Activated CD8-positive, alpha-beta T cell treated with anti-CD3 and anti-CD28 coated beads, Interleukin-2, amount 10 ng/mL, durations not matched to agents 7 days and 5 days (primary cell): Measurements from ENCODE around the gene TRANK1. TPM values are rescaled to one million over a fixed set of nuclear protein-coding genes. Genes with fewer than 3 reads are reported as not detected.

Experiments
- ATAC-seq: fragments of 150-1000 bp; cut with Tn5 transposase; one replicate; pipeline ENCODE4 v1.10.0; 2021; ENCODE audit warnings: moderate library complexity
- CTCF ChIA-PET: fragments of 350-600 bp; sonication (Branson Sonifier 250); formaldehyde crosslinking; loops from one replicate; lab custom pipeline; 2021; ENCODE audit warnings: antibody characterized with exemption; lab: Charles Lee
- POLR2A ChIA-PET: fragments of 350-600 bp; sonication (Branson Sonifier 250); formaldehyde crosslinking; loops from one replicate; lab custom pipeline; 2021; ENCODE audit warnings: antibody characterized with exemption; lab: Charles Lee
- DNase-seq: peaks from one replicate; pipeline ENCODE4 v3.0.0-alpha.2; 2020
- H3K27ac Mint-ChIP-seq: one replicate; pipeline ENCODE4 v1.8.0; 2021; ENCODE audit warnings: mild to moderate bottlenecking, mixed read lengths
- H3K27me3 Mint-ChIP-seq: one replicate; pipeline ENCODE4 v1.8.0; 2021; ENCODE audit warnings: low read depth, mixed read lengths
- H3K36me3 Mint-ChIP-seq: one replicate; pipeline ENCODE4 v1.8.0; 2021; ENCODE audit warnings: low read depth, mixed read lengths
- H3K4me1 Mint-ChIP-seq: one replicate; pipeline ENCODE4 v1.8.0; 2021; ENCODE audit warnings: low read depth, mixed read lengths
- H3K4me3 Mint-ChIP-seq: one replicate; pipeline ENCODE4 v1.8.0; 2021; ENCODE audit warnings: mild to moderate bottlenecking, mixed read lengths
- H3K9me3 Mint-ChIP-seq: one replicate; pipeline ENCODE4 v1.8.0; 2022; ENCODE audit warnings: mixed read lengths; ENCODE audit not compliant: insufficient read depth
- total RNA-seq, 2 experiments: library from RNA; stranded (reverse); gene quantifications; one replicate each; pipeline ENCODE4 v1.2.3, GENCODE V29; 2021

Gene TRANK1
- total RNA-seq, 2 experiments from 2014 or later = 49.3 to 52.3 TPM

DNA sequence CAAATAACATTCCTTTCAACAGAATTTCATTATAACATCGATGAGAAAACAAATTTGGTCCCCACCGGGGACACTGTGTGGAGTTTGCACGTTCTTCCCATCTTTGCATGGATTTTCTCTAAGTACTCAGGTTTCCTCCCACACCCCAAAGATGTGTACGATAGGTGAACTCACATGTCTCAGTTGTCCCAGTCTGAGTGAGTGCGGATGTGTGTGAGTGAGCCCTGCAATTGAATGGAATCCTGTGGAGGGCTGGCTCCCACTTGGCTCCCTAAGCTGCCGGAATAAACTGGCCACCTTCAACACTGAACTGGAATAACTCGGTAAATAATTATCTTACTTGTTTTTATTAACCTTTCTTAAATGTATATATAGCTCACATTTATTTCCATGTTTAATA, 77.0 kb downstream of the TRANK1 start:
- Mint-ChIP-seq H3K27me3 (no peaks in the 10 kb centered on the region), H3K4me3 (no peak overlapping the region), H3K27ac (no peak overlapping the region), H3K4me1 (peaks cover 9% of the 10 kb centered on the region), H3K36me3 (peaks cover 31% of the 10 kb centered on the region), H3K9me3 (no peaks in the 10 kb centered on the region)
- DNase-seq (no peak), ATAC-seq (no peak)
- POLR2A ChIA-PET = no interaction called here
- CTCF ChIA-PET = interaction anchor here (1.1 to 3.9 kb wide), 16 partner anchors 9 to 141 kb away, joined by 3 to 44 read pairs (median 6); no protein-coding TSS in a partner anchor

DNA sequence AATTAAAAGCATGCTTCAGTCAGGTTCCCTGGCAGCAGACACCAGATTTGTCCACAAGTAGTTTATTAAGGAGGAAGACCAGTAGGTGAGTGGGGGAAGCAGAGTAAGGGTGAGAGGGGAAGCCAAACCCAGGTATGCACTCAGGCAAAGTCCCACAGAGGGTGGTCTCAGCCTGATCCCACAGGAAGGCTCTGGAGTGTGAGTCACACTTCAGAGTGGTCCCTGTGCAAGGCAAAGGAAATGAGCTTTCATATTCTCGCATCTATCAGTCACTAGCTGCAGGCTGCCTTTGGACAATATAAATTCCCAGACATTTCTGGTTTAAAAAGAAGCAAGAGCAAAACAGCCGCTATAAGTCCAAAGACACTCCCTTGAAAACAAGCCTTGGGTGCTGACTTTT, 78.5 kb downstream of the TRANK1 start:
- Mint-ChIP-seq H3K36me3 (peaks cover 33% of the 10 kb centered on the region), H3K27ac (no peak overlapping the region), H3K4me3 (no peak overlapping the region), H3K9me3 (no peaks in the 10 kb centered on the region), H3K27me3 (no peaks in the 10 kb centered on the region), H3K4me1 (peaks cover 9% of the 10 kb centered on the region)
- CTCF ChIA-PET = interaction anchor here (1.2 to 3.9 kb wide), 5 partner anchors 10 to 92 kb away, joined by 3 to 44 read pairs (median 7); no protein-coding TSS in a partner anchor
- DNase-seq (no peak), ATAC-seq (no peak)
- POLR2A ChIA-PET = no interaction called here

DNA sequence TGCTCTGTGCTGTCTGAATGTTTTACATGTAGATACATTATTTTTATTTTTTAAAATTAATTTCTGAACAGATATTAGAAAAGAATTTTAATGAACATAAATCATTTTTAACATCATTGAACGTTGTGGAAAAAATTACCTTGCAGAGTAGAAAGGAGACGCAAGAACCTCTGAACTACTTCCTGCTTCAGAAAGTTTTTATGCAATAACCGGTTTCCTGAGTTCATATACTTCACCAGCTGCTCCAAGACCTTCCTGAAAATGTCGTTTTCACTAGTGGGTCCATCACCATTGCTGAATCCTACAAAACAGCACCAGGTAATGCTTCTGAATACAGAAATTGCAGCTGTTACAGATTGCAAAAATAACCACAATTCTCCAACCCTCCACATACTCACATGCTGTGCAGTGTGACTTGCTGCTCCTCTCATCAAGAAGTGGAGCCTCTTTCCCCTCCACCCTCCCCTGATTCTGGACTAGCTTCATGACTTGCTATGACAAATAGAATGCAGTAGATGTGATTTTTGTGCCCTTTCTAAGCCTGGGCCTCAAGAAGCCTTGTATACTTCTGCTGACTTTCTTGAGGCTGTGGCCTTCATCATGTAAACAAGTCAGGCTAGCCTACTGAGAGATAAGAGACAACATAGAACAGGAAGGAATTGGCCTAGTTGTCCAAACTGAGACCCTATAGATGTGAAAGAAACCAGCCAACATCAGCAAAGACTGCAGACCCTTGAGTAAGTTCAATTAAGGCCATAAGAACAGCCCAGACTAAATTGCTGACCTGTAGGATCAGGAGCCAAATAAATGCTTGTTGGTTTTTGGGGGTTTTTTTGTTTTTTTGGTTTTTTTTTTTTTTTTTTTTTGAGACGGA, 80.4 kb downstream of the TRANK1 start:
- no peaks in the 10 kb centered on the region for H3K9me3 Mint-ChIP-seq
- no peaks in the 10 kb centered on the region for H3K27me3 Mint-ChIP-seq
- DNase-seq = no peak
- H3K27ac Mint-ChIP-seq = peak overlapping the region; percentile 53
- H3K4me3 Mint-ChIP-seq = no peak overlapping the region
- ChIA-PET CTCF (interaction anchor here (2.1 kb wide), 1 partner anchor 94 kb away, joined by 9 read pairs; no protein-coding TSS in a partner anchor), POLR2A (no interaction called here)
- ATAC-seq = peak; percentile 40
- H3K36me3 Mint-ChIP-seq = peaks cover 43% of the 10 kb centered on the region
- H3K4me1 Mint-ChIP-seq = peaks cover 9% of the 10 kb centered on the region

DNA sequence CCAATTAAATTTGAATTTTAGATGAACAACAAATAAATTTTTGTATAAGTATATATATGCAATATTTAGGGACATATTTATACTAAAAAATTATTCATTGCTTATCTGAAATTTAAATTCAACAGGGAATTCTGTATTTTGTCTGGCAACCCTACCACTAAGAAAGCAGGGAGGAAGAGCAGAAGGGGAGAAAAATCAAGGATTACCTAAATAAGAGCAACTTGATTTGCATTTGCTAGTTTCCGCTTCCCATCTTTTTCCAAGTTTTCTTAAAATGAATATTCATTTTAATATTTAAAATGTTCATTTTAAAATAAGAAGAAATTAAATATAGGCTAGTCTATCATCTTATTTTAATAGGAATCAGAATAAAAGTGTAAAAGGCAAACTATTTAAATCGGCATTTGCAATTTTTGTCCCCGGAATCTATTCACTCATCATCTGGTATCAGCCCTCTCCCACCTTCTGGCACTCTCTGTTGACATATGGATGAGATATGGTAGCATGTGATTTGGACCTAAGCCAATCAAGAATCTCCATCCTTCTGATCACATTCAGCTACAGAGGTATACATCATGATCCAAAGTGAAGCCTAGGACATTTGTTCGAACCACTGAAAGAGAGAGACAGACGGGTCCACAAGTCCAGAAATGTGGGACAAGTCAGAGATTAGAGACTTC, 82.6 kb downstream of the TRANK1 start:
- ChIA-PET CTCF (interaction anchor here (1.7 to 2.1 kb wide), 2 partner anchors 70 to 96 kb away, joined by 4 to 9 read pairs; no protein-coding TSS in a partner anchor), POLR2A (no interaction called here)
- H3K4me3 Mint-ChIP-seq = no peak overlapping the region
- peaks cover 9% of the 10 kb centered on the region for H3K4me1 Mint-ChIP-seq
- no peak for ATAC-seq
- no peak for DNase-seq
- H3K36me3 Mint-ChIP-seq = peaks cover 61% of the 10 kb centered on the region
- H3K27ac Mint-ChIP-seq = no peak overlapping the region
- no peaks in the 10 kb centered on the region for H3K9me3 Mint-ChIP-seq
- no peaks in the 10 kb centered on the region for H3K27me3 Mint-ChIP-seq

DNA sequence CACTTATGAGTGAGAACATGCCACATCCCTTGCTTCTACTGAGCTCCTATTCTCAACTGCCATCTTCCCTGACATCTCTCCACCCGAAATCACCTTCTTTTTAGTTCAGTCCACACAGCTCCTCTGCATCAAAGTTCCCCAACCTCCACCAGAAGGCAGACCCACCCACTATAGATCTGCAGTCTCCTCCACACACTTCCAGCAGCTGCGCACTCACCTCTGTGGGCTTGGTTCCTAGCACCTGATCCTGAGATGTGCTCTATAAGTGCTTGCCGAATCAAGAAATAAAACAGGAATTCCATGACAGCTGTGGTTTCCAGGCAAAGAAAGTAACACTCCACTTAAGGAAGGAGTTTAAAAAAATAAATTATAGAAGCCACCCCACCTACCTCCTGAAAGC, 85.4 kb downstream of the TRANK1 start:
- H3K27ac Mint-ChIP-seq = no peak overlapping the region

DNA sequence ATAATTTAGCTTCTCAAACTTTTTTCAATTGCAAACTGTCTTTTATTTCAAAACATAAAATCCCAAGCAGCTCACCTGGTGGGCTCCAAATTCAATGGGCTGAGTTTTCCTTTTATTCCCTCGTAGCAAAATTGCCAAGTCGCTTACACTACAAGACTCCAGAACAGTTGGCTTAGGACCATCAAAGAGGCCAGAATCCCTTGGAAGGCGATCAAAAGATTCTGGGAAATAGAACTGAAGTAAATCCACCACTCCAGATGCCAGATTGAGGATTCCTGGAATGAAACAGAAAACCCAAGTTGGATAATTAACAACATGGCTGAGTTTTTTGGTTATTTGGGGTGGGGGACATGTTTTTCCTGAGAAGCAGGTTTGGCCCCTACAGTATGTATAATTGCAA, 92.8 kb downstream of the TRANK1 start:
- ChIA-PET CTCF (interaction anchor here (1.5 to 1.6 kb wide), 2 partner anchors 16 to 106 kb away, joined by 4 to 10 read pairs; no protein-coding TSS in a partner anchor), POLR2A (no interaction called here)
- Mint-ChIP-seq H3K36me3 (peaks cover 64% of the 10 kb centered on the region), H3K27me3 (no peaks in the 10 kb centered on the region), H3K9me3 (no peaks in the 10 kb centered on the region), H3K4me3 (no peak overlapping the region), H3K4me1 (peaks cover 3% of the 10 kb centered on the region), H3K27ac (no peak overlapping the region)
- no peak for DNase-seq
- ATAC-seq = no peak

More for the DNA sequence above, 85.4 kb downstream of the TRANK1 start:
- ChIA-PET CTCF (interaction anchor here (3.0 kb wide), 1 partner anchor 9 kb away, joined by 17 read pairs; no protein-coding TSS in a partner anchor), POLR2A (no interaction called here)
- Mint-ChIP-seq H3K9me3 (no peaks in the 10 kb centered on the region), H3K4me1 (peaks cover 3% of the 10 kb centered on the region), H3K4me3 (no peak overlapping the region), H3K27me3 (no peaks in the 10 kb centered on the region), H3K36me3 (peaks cover 64% of the 10 kb centered on the region)
- no peak for DNase-seq
- ATAC-seq = no peak

DNA sequence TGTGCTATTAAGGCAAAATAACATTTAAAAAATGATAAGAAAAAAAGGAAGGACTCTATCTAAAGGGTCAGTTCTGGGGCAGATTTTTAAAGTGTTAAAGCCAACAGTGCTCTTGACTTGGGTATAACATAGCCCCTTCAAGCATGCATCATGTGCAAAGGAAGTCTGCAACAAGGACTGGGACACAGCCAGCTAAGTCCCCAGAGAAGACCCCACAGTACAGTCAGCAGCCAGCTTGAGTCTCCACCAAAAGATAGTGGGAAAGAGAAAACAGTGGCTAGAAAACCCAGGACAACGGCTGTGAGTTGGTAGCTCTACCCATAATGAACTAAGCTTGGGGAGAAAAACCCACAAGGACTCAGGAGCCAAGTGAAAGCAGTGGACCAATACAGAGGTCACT, 94.1 kb downstream of the TRANK1 start:
- H3K4me1 Mint-ChIP-seq = peaks cover 13% of the 10 kb centered on the region
- DNase-seq = no peak
- ChIA-PET POLR2A (no interaction called here), CTCF (interaction anchor here (1.5 to 1.6 kb wide), 2 partner anchors 17 to 108 kb away, joined by 4 to 10 read pairs; no protein-coding TSS in a partner anchor)
- H3K9me3 Mint-ChIP-seq = no peaks in the 10 kb centered on the region
- H3K36me3 Mint-ChIP-seq = peaks cover 63% of the 10 kb centered on the region
- ATAC-seq = no peak
- H3K4me3 Mint-ChIP-seq = no peak overlapping the region
- H3K27ac Mint-ChIP-seq = no peak overlapping the region
- H3K27me3 Mint-ChIP-seq = no peaks in the 10 kb centered on the region

DNA sequence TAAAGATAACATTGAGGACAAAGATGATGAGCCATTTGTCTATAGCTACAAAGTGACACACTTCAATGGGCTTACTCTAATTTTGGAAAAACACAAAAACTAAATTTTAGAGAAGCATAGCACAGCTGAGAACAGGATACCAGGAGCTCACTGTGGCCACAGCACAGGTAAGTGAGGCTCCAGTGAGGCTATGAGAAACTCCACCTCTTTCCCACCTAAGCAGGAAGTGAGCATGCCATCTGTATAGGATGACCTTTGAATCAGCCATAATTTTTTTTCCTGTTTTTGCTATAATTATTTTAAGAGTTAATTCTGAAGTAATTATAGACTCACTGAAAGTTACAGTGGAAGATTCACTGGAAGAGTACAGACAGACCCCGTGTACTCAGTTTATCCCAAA, 98.4 kb downstream of the TRANK1 start:
- Mint-ChIP-seq H3K4me3 (no peak overlapping the region), H3K9me3 (peaks cover 11% of the 10 kb centered on the region), H3K4me1 (peaks cover 52% of the 10 kb centered on the region), H3K27ac (no peak overlapping the region), H3K36me3 (peaks cover 80% of the 10 kb centered on the region), H3K27me3 (no peaks in the 10 kb centered on the region)
- ChIA-PET CTCF (interaction anchor here (1.4 to 3.3 kb wide), 2 partner anchors 23 to 112 kb away, joined by 5 to 10 read pairs; no protein-coding TSS in a partner anchor), POLR2A (no interaction called here)
- no peak for ATAC-seq
- no peak for DNase-seq

DNA sequence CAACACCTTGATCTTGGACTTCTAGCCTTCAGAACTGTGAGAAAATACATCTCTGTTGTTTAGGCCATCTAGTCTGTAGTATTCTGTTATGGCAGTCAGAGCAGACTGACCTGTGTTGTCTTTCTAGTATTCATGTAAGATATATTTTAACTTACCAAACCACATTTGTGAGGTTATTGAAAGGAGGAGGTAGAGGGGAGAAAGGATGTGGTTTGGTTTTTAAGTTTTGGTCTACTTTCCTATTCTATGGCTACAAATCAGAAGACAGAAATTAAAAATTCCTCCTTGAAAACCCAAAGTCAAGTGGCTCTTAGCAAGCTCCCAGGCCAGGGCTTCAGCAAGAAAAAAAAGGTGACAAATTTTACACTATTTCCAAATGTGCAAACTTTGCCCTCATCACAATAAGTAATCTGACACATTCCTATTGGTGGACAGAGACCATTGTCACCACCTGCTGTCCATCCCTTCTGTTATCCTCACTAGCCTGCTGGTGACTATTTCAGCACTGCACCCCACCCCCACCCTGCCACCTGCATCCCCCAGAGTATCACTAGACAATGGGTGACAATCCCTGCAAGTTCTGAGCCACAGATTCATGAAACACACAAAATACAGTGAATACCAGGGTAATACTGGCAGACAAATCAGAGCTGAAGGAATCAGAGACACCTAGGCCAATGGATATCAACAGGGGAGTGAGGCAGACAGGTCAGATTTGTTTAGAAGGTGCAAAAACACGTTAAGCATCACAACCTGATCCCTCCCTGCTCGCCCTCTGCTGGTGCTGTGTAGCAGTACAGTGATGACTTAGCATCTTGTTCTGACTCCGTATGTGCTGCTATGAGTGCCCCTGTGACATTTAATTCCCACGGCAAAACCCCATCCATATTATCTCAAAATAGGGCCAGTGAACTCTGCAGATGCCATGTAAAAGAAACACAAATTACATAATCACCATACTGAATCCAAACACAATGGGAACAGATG, 101.5 kb downstream of the TRANK1 start:
- ChIA-PET POLR2A (no interaction called here), CTCF (interaction anchor here (0.6 to 2.3 kb wide), 8 partner anchors 14 to 149 kb away, joined by 3 to 14 read pairs (median 3); partner anchors contain the start of gene EPM2AIP1)
- Mint-ChIP-seq H3K4me1 (peaks cover 64% of the 10 kb centered on the region), H3K27me3 (no peaks in the 10 kb centered on the region), H3K4me3 (peak overlapping the region; percentile 24), H3K9me3 (peaks cover 14% of the 10 kb centered on the region), H3K36me3 (peaks cover 83% of the 10 kb centered on the region), H3K27ac (peak overlapping the region; percentile 78)
- ATAC-seq (peak; percentile 73), DNase-seq (peak; percentile 71)

DNA sequence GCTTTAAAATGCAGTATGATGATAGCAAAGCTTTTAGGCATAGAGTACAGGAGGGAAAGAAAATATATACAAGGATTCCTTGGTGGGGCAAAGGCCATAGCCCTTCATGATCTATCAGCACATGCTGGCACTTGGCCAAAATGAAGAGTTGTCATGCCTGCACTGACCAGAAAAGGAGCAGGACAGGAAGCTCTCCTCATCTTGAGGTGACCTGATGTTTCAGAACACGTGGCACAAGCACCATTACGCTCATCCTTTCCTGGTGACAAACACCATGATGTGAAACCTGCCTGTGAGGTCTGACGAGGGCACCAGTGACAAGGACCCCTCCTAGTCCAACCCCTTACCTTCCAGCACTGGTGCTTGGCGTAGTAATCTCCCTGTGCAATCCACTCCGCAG, 102.6 kb downstream of the TRANK1 start:
- CTCF ChIA-PET = interaction anchor here (1.5 kb wide), 1 partner anchor 116 kb away, joined by 3 read pairs; no protein-coding TSS in a partner anchor
- Mint-ChIP-seq H3K27ac (peak overlapping the region; percentile 78), H3K4me1 (peaks cover 63% of the 10 kb centered on the region), H3K36me3 (peaks cover 81% of the 10 kb centered on the region), H3K27me3 (no peaks in the 10 kb centered on the region), H3K9me3 (peaks cover 14% of the 10 kb centered on the region), H3K4me3 (no peak overlapping the region)
- no peak for ATAC-seq
- no peak for DNase-seq
- POLR2A ChIA-PET = no interaction called here
